HepG2 (cell line): ENCODE measurements around the gene FLAD1. TPM values are rescaled to one million over a fixed set of nuclear protein-coding genes. Genes with fewer than 3 reads are reported as not detected.

ENCODE experiments used
- FOSL2 ChIP-seq: sonication (generic); formaldehyde crosslinking; IDR thresholded peaks from 2 replicates; pipeline ENCODE4 v1.4.0; 2020; ENCODE audit warnings: missing genetic modification reagents
- FOXP1 ChIP-seq, 2 experiments: fragments of 450-650 bp in 1 of 2; IDR thresholded peaks; 2 replicates each; pipeline ENCODE4 v1.6.1; 2017 to 2018; ENCODE audit warnings: antibody characterized with exemption in 1 of 2
- GFI1 ChIP-seq: sonication (generic); formaldehyde crosslinking; IDR thresholded peaks from 2 replicates; pipeline ENCODE4 v1.5.0; 2020; ENCODE audit warnings: missing genetic modification reagents, mild to moderate bottlenecking, borderline replicate concordance
- GRHL1 ChIP-seq: sonication (generic); formaldehyde crosslinking; conservative IDR thresholded peaks from 2 replicates; pipeline ENCODE4 v1.8.0; 2022; ENCODE audit warnings: missing genetic modification reagents
- RELA ChIP-seq: sonication (generic); formaldehyde crosslinking; IDR thresholded peaks from 2 replicates; pipeline ENCODE4 v1.4.0; 2020; ENCODE audit warnings: missing genetic modification reagents
- SRY ChIP-seq: sonication (generic); formaldehyde crosslinking; IDR thresholded peaks from 2 replicates; pipeline ENCODE4 v1.8.0; 2022; ENCODE audit warnings: mild to moderate bottlenecking, missing genetic modification reagents
- ZBTB38 ChIP-seq: sonication (generic); formaldehyde crosslinking; IDR thresholded peaks from 2 replicates; pipeline ENCODE4 v1.5.1; 2020; ENCODE audit warnings: mild to moderate bottlenecking, missing genetic modification reagents
- ZNF101 ChIP-seq: sonication (generic); formaldehyde crosslinking; IDR thresholded peaks from 2 replicates; pipeline ENCODE4 v1.4.0; 2020; ENCODE audit warnings: mild to moderate bottlenecking, low read depth, missing genetic modification reagents, borderline replicate concordance
- ZNF569 ChIP-seq: sonication (generic); formaldehyde crosslinking; IDR thresholded peaks from 2 replicates; pipeline ENCODE4 v1.5.0; 2020; ENCODE audit warnings: mild to moderate bottlenecking, missing genetic modification reagents, moderate library complexity, borderline replicate concordance
- polyA plus RNA-seq, 8 experiments: library from polyadenylated mRNA; depleted of rRNA in 3 of 8; stranded (reverse) in 7 of 8; unstranded in 1 of 8; fragments of >200 nt; fragmentation: Illumina TruSeq in 4 of 8; extraction: Trizol in 4 of 8; gene quantifications; 2 replicates each; pipeline versions ENCODE4 v1.2.1 to v1.2.3, GENCODE V29; 2011 to 2016; ENCODE audit warnings: low read depth in 4 of 8, missing spikeins in 1 of 8, mixed read lengths in 1 of 8; ENCODE audit not compliant: insufficient read depth in 1 of 8
- total RNA-seq, 5 experiments: library from RNA; depleted of rRNA; stranded (reverse); fragments of >200 nt; fragmentation: Illumina TruSeq; extraction: Trizol; gene quantifications; 2 replicates each; pipeline ENCODE4 v1.2.3, GENCODE V29; 2016; ENCODE audit warnings: low read depth in 1 of 5
- TF ChIP-seq, protein P1 (sequence below): sonication (generic); formaldehyde crosslinking; IDR thresholded peaks from 2 replicates; pipeline ENCODE4 v1.4.0; 2020; ENCODE audit warnings: low read depth, missing genetic modification reagents
- TF ChIP-seq, protein P2 (sequence below), 2 experiments: fragments of 450-650 bp in 1 of 2; sonication (generic) in 1 of 2; formaldehyde crosslinking in 1 of 2; IDR thresholded peaks; 2 replicates each; pipeline versions ENCODE4 v1.6.1 to v1.8.0; 2016 to 2022; ENCODE audit warnings: antibody characterized with exemption in 1 of 2, mild to moderate bottlenecking in 1 of 2, missing genetic modification reagents in 1 of 2
- TF ChIP-seq, protein P3 (sequence below): sonication (generic); formaldehyde crosslinking; IDR thresholded peaks from 2 replicates; pipeline ENCODE4 v1.5.0; 2020; ENCODE audit warnings: missing genetic modification reagents

The FLAD1 gene
- total and polyA plus RNA-seq, 2 of the 13 experiments (the other 11 are each of a cell fraction or from before 2014, with no cell fraction given) = 25.9 to 32.8 TPM

DNA sequence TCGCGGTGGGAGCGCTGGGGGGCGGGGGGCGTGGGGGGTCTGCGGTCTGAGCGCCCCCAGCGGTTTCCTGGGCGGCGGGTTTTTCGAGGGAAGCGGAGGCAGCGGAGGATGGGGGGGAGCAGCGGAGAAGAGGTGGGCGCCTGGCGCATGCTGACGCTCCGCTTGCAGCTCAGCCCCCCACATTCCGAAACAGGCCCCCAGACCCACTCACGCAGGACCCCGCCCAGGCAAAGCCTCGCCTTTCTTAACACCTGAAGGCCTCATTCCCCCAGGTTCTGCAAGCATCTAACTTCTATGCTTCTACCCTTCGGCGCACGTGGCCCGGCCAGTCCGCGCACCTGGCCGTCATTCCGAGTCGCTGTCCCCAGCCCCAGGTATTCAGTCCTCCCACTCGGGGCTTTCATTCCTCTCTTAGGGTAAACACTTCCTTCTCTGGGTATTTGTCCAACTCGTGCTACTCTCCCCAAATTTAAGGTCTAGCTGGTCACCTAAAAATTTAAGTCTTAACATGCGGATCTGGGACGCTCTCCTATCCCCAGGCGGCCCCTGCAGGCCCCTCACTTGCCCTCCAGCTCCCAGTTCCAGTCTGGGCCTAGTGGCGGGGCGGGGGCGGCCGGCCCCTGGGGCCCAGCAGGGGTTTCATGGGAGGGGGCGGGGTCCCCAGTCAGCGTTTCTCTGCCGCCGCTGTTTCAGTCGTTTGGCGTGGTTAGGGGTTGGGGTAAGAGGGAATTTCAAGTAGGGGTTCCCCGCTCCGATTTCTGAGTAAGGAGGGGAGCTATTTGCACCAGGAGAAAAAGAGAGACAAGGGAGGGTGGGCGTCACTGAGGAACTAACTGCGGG lies 16.6 kb downstream of the FLAD1 start (continued):
- TF ChIP-seq, protein P1, sequence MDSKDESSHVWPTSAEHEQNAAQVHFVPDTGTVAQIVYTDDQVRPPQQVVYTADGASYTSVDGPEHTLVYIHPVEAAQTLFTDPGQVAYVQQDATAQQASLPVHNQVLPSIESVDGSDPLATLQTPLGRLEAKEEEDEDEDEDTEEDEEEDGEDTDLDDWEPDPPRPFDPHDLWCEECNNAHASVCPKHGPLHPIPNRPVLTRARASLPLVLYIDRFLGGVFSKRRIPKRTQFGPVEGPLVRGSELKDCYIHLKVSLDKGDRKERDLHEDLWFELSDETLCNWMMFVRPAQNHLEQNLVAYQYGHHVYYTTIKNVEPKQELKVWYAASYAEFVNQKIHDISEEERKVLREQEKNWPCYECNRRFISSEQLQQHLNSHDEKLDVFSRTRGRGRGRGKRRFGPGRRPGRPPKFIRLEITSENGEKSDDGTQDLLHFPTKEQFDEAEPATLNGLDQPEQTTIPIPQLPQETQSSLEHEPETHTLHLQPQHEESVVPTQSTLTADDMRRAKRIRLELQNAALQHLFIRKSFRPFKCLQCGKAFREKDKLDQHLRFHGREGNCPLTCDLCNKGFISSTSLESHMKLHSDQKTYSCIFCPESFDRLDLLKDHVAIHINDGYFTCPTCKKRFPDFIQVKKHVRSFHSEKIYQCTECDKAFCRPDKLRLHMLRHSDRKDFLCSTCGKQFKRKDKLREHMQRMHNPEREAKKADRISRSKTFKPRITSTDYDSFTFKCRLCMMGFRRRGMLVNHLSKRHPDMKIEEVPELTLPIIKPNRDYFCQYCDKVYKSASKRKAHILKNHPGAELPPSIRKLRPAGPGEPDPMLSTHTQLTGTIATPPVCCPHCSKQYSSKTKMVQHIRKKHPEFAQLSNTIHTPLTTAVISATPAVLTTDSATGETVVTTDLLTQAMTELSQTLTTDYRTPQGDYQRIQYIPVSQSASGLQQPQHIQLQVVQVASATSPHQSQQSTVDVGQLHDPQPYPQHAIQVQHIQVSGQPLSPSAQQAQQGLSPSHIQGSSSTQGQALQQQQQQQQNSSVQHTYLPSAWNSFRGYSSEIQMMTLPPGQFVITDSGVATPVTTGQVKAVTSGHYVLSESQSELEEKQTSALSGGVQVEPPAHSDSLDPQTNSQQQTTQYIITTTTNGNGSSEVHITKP (CRISPR knock-in tag) = 0 out of 2 replicates have a peak, but pooled peaks have one; percentile 33
- TF ChIP-seq GFI1 (CRISPR knock-in tag) (no peak), RELA (CRISPR knock-in tag) (no peak), FOXP1 (IDR thresholded peaks at IDR 0.05) (no peak), FOXP1 (CRISPR knock-in tag; IDR thresholded peaks at IDR 0.05) (no peak), ZNF569 (CRISPR knock-in tag) (no peak), GRHL1 (CRISPR knock-in tag) (no peak), ZBTB38 (CRISPR knock-in tag) (peak; percentile 29; the same call in 1 of the 2 replicates), FOSL2 (CRISPR knock-in tag) (no peak), SRY (CRISPR knock-in tag) (no peak), ZNF101 (CRISPR knock-in tag) (no peak)
- TF ChIP-seq, protein P2, sequence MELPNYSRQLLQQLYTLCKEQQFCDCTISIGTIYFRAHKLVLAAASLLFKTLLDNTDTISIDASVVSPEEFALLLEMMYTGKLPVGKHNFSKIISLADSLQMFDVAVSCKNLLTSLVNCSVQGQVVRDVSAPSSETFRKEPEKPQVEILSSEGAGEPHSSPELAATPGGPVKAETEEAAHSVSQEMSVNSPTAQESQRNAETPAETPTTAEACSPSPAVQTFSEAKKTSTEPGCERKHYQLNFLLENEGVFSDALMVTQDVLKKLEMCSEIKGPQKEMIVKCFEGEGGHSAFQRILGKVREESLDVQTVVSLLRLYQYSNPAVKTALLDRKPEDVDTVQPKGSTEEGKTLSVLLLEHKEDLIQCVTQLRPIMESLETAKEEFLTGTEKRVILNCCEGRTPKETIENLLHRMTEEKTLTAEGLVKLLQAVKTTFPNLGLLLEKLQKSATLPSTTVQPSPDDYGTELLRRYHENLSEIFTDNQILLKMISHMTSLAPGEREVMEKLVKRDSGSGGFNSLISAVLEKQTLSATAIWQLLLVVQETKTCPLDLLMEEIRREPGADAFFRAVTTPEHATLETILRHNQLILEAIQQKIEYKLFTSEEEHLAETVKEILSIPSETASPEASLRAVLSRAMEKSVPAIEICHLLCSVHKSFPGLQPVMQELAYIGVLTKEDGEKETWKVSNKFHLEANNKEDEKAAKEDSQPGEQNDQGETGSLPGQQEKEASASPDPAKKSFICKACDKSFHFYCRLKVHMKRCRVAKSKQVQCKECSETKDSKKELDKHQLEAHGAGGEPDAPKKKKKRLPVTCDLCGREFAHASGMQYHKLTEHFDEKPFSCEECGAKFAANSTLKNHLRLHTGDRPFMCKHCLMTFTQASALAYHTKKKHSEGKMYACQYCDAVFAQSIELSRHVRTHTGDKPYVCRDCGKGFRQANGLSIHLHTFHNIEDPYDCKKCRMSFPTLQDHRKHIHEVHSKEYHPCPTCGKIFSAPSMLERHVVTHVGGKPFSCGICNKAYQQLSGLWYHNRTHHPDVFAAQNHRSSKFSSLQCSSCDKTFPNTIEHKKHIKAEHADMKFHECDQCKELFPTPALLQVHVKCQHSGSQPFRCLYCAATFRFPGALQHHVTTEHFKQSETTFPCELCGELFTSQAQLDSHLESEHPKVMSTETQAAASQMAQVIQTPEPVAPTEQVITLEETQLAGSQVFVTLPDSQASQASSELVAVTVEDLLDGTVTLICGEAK (IDR thresholded peaks at IDR 0.05) = no peak
- TF ChIP-seq, protein P2 (CRISPR knock-in tag; IDR thresholded peaks at IDR 0.05) = no peak
- TF ChIP-seq, protein P3, sequence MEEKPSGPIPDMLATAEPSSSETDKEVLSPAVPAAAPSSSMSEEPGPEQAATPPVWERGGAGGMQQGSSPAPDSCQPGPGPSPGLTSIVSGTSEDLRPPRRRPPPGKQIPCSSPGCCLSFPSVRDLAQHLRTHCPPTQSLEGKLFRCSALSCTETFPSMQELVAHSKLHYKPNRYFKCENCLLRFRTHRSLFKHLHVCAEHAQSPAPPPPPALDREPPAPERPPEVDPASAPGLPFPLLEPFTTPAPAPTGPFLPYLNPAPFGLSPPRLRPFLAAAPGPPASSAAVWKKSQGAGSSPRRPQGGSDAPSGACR (CRISPR knock-in tag) = no peak
